ENCODE results near the gene PEX5.

DNA sequence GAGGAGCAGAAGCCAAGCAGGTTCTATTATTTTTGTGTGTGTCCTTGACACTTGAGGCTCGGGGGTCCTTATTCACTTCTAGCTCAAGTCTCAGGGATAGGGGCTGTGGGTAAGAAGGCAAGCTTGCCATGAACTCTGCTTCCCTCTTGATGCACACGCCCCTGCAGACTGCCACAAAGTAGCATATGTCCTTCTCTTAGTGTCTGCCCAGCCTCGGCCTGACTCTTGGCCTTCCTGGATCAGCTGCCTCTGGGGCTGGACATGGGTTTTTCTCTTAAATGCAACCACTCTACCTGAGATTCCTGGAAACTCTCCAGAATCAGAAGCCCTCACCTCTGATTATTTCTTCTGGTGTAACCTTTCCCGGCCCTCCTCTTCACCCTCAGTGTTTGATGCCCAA is 28.2 kb upstream of the PEX5 start:
- TF ChIP-seq, protein P1, sequence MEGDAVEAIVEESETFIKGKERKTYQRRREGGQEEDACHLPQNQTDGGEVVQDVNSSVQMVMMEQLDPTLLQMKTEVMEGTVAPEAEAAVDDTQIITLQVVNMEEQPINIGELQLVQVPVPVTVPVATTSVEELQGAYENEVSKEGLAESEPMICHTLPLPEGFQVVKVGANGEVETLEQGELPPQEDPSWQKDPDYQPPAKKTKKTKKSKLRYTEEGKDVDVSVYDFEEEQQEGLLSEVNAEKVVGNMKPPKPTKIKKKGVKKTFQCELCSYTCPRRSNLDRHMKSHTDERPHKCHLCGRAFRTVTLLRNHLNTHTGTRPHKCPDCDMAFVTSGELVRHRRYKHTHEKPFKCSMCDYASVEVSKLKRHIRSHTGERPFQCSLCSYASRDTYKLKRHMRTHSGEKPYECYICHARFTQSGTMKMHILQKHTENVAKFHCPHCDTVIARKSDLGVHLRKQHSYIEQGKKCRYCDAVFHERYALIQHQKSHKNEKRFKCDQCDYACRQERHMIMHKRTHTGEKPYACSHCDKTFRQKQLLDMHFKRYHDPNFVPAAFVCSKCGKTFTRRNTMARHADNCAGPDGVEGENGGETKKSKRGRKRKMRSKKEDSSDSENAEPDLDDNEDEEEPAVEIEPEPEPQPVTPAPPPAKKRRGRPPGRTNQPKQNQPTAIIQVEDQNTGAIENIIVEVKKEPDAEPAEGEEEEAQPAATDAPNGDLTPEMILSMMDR (IDR thresholded peaks at IDR 0.05): no peak
- no peak for TF ChIP-seq POLR2A (IDR thresholded peaks at IDR 0.05)
